ENCODE measurements around the gene SALL2. TPM values are rescaled to one million over a fixed set of nuclear protein-coding genes. Genes with fewer than 3 reads are reported as not detected.

Gene SALL2
- total RNA-seq, 1 donor from 2014 or later: 2.2 TPM

DNA sequence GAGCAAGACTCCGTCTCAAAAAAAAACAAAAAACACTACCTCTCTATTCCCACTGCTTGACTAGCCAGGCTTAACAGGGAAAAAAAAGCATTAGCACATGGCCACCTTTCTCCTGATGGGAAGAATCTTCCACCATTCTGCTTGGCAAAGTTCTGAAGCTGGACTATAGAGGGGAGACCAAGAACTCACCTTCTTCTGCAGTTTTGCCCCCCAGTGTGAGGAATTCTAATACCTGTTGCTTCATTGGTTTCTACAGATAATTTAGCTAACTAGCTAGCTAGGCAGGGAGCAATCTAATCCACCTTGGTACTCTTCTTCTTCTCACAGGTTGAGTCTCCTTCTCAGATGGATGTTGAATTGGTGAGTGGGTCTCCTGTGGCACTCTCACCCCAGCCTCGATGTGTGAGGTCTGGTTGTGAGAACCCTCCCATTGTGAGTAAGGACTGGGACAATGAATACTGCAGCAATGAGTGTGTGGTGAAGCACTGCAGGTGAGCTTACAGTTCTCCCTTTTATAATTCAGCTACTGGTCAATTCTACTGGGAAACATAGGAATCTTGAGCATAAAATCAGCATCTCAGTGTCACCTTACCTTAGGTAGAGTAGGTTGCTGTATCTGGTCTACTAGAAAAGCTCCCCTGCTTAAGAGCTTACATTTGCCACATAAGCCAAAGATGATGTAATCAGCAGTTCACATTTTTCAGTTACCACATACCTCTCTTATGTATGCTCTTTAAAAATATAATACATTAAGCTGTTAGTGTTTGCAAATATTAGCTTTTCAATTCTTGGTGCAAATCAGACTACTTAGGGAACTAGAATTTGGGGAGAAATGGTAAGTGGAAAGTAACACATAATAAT lies 31.0 kb downstream of the SALL2 start:
- intact Hi-C loops (cut with micrococcal nuclease): no loop called here

DNA sequence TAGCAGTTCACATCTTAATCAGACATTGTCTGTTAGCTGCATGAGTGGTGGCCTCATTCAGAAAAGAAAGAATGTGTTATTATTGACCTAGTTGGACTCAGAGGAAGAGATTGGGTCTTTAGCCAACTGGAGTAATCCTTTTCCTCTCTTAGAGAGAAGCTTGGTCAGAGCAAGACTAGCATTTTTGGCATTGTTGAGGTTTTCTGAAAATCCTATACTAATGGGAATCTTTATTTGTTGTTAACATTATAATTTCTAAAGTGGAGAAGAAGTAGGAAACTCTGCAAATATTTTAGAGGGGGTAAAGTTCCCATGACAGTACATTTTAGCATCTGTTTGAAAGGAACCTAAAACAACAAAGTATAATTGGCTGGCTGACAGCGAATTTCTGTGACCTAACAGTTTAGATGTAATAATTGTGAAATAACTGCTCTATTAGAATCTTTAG lies 39.5 kb downstream of the SALL2 start:
- intact Hi-C loops (cut with micrococcal nuclease): no loop called here

DNA sequence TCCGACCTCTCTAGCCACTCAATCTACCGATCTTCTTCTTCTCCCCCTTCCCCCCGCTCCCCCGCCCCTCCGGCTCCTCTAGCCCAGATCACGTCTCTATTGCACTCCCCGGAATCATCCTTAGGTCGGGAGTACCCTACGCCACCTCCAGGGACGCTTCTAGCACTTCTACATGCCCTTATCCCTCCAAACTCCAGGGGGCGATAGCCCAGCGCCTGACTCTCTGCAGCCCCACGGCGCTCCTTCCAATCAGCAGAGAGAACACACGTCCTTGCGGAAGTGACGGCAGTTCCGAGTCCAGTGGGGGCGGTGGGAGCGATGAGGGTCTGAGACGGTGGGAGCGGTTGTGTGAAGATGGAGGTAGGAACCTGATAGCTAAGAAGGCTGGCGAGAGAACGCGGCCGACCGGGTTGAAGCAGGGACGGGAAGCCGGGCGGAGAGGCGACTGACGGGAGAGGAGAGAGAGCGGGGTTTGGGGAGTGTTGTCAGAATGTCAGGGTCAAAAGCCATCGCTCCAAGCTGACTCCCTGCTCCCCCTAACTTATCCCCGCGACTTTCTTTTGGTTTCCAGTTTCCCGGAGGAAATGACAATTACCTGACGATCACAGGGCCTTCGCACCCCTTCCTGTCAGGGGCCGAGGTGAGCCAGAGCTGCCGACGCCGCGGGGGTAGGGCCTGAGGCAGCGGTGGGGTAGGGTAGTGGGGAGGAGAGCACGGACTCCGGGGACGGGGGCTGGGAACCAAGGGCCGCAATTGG lies 49.0 kb downstream of the SALL2 start, which contains the start of the genes RAB2B and TOX4:
Gene RAB2B, minus strand, starts transcription at position 35 of the 757 bp plus-strand sequence. CDS start 87 bp downstream, outside the sequence.
Gene TOX4, plus strand, starts transcription at position 271 of the 757 bp plus-strand sequence. Its CDS starts 84 bp downstream, at position 355.
- intact Hi-C loops (cut with micrococcal nuclease): loop anchor here (1.0 to 5.0 kb wide), 6 partner anchors 21 to 485 kb away; partner anchors contain the start of genes CHD8, HNRNPC, METTL3 and SUPT16H

DNA sequence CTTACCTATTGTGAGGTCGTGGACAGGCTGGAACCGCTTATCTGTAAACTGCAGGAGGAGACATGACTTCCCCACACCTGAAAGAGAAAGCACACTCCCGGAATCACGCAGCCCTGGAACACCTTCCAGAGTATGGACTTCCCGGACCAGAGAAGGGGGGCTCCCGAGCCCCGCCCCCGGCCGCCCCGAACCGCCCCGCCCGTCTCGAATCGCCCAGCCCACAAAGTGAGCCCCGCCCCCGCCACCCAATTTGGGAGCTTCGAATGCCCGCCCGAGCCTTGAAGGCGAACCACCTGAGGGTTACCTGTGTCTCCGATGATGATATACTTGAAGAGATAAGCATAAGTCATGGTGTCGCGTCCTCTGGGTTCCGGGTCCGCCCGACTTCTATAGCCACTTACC lies 49.6 kb downstream of the SALL2 start:
- intact Hi-C loops (cut with micrococcal nuclease): loop anchor here (5.0 kb wide), 1 partner anchor 484 kb away; no protein-coding TSS in a partner anchor

DNA sequence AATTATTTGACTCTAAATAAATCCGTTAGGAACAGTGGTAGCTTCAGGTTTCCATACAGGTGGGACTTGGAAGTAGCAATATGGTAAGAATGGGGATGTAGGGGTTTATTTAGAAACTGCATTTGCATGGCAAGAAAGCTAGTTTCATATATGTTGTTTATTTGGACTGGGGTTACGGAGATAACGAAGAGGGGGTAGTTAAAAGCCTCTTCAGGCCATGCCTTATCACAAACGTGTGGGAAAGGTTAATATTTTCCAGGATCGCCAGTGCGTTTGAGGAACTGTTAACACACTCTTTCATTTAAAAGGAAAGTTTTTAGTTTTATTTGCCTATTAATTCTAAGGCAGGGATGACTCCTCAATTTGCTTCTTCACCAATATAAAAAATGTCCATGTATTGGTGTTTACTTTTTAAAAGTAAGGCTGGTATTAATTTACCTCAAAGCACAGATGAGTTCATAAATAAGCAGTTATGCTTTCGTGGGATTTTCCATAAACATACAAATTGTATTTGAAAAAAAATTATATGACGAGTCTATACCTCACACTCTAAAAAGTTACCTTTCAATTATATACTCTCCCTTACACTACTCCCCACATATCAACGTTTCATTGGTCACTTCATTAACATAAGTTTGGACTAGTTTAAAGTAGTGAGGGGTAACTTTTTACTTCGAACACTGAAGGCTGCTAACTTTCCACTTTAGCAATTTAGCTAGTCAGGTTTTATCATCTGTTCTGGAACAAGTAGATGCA lies 50.2 kb downstream of the SALL2 start:
- intact Hi-C loops (cut with micrococcal nuclease): loop anchor here (5.0 kb wide), 1 partner anchor 484 kb away; no protein-coding TSS in a partner anchor

Other genes with a start within 250 kb of the SALL2 start
- gene RPGRIP1, start 246.3 kb downstream of the SALL2 start, total RNA-seq: 0.16 TPM in 1 of 2 replicates, not detected in the other
- 130 and 137 TPM in 2 replicates for gene SUPT16H, start 142.3 kb downstream of the SALL2 start, total RNA-seq
- 129 and 136 TPM in 2 replicates for gene CHD8, start 70.2 kb downstream of the SALL2 start, total RNA-seq
- 26.3 and 28.2 TPM in 2 replicates for gene RAB2B, start 49.4 kb downstream of the SALL2 start, total RNA-seq
- 72.4 and 73.3 TPM in 2 replicates for gene TOX4, start 49.2 kb downstream of the SALL2 start, total RNA-seq
- gene METTL3, start 15.0 kb downstream of the SALL2 start, total RNA-seq: 73.2 and 76.5 TPM in 2 replicates
- gene OR10G3, start 53.7 kb upstream of the SALL2 start, total RNA-seq: not detected in 2 replicates
- not detected in 2 replicates for gene OR10G2, start 108.6 kb upstream of the SALL2 start, total RNA-seq
- not detected in 2 replicates for gene OR4E2, start 127.5 kb upstream of the SALL2 start, total RNA-seq
- gene OR4E1, start 147.5 kb upstream of the SALL2 start, total RNA-seq: not detected in 2 replicates

Data from T-helper 2 cell treated with Interferon-gamma antibody and Interleukin-4, amounts not matched to agents 100 ng/mL and 5 ng/mL, for 36 hours (primary cell).